CD14-positive monocyte (primary cell): ENCODE results near the gene WNT8B. TPM values are rescaled to one million over a fixed set of nuclear protein-coding genes. Genes with fewer than 3 reads are reported as not detected.

ENCODE experiments used
- DNase-seq, 3 donors: peaks; one replicate each; pipeline ENCODE4 v3.0.0-alpha.2; 2011 to 2022
- H2AFZ ChIP-seq: 2 replicates; pipeline ENCODE4 v1.6.0; 2012; ENCODE audit warnings: mild to moderate bottlenecking, low read depth, low read length, inconsistent platforms; ENCODE audit not compliant: insufficient read depth, poor library complexity, severe bottlenecking
- H3K27ac ChIP-seq, 2 donors: 1 replicate in 1 of 2; 2 replicates in 1 of 2; pipeline ENCODE4 v1.5.1; 2012 to 2013; ENCODE audit warnings: low read length in 2 of 2, control low read depth in 1 of 2, inconsistent platforms in 1 of 2, low read depth in 1 of 2, mild to moderate bottlenecking in 1 of 2
- H3K27me3 ChIP-seq, 2 donors: one replicate each; pipeline versions ENCODE4 v1.6.0 to v1.6.1; 2011 to 2013; ENCODE audit warnings: low read length in 2 of 2; ENCODE audit not compliant: control insufficient read depth in 2 of 2, insufficient read depth in 2 of 2
- H3K36me3 ChIP-seq, 2 donors: replicated peaks in 1 of 2; 1 replicate in 1 of 2; 2 replicates in 1 of 2; pipeline versions ENCODE4 v1.5.1 to v1.6.1; 2012 to 2013; ENCODE audit warnings: low read length in 2 of 2, control low read depth in 1 of 2, inconsistent platforms in 1 of 2, mild to moderate bottlenecking in 1 of 2; ENCODE audit not compliant: insufficient read depth in 2 of 2, control insufficient read depth in 1 of 2
- H3K4me1 ChIP-seq, 2 donors: 1 replicate in 1 of 2; 2 replicates in 1 of 2; pipeline versions ENCODE4 v1.5.1 to v1.6.1; 2012 to 2013; ENCODE audit warnings: low read length in 2 of 2, control low read depth in 1 of 2, inconsistent platforms in 1 of 2, mild to moderate bottlenecking in 1 of 2, moderate library complexity in 1 of 2; ENCODE audit not compliant: insufficient read depth in 2 of 2, control insufficient read depth in 1 of 2
- H3K4me2 ChIP-seq: replicated peaks from 2 replicates; pipeline ENCODE3; 2012; ENCODE audit warnings: low read length, moderate library complexity, mild to moderate bottlenecking; ENCODE audit not compliant: poor library complexity, severe bottlenecking; ENCODE audit errors: extremely low read depth
- H3K4me3 ChIP-seq, 3 experiments: fragments of 200-600 bp in 1 of 3; sonication (generic) in 1 of 3; replicated peaks in 1 of 3; 1 replicate in 2 of 3; 2 replicates in 1 of 3; pipeline ENCODE4 v1.5.1; 2011 to 2013; ENCODE audit warnings: low read length in 3 of 3, mild to moderate bottlenecking in 3 of 3, control low read depth in 2 of 3, low read depth in 2 of 3, inconsistent platforms in 1 of 3, moderate library complexity in 1 of 3
- H3K79me2 ChIP-seq: 2 replicates; pipeline ENCODE4 v1.6.0; 2012; ENCODE audit warnings: mild to moderate bottlenecking, control low read depth, inconsistent platforms, low read length, moderate library complexity; ENCODE audit not compliant: insufficient read depth
- H3K9ac ChIP-seq: 2 replicates; pipeline ENCODE4 v1.6.0; 2017; ENCODE audit warnings: low read length, mild to moderate bottlenecking; ENCODE audit not compliant: insufficient read depth, poor library complexity, severe bottlenecking
- H3K9me3 ChIP-seq, 2 donors: replicated peaks in 1 of 2; 1 replicate in 1 of 2; 2 replicates in 1 of 2; pipeline versions ENCODE4 v1.5.1 to v1.6.1; 2012 to 2013; ENCODE audit warnings: low read length in 2 of 2, control low read depth in 1 of 2; ENCODE audit not compliant: control insufficient read depth in 1 of 2, insufficient read depth in 1 of 2
- H4K20me1 ChIP-seq: 2 replicates; pipeline ENCODE4 v1.6.0; 2012; ENCODE audit warnings: mild to moderate bottlenecking, low read length, control low read depth, moderate library complexity; ENCODE audit not compliant: insufficient read depth
- H3K27ac Mint-ChIP-seq, 7 donors: one replicate each; pipeline ENCODE4 v1.8.0; 2020; ENCODE audit warnings: mild to moderate bottlenecking in 7 of 7, mixed read lengths in 7 of 7, moderate library complexity in 6 of 7, inconsistent platforms in 2 of 7
- H3K27me3 Mint-ChIP-seq, 3 donors: one replicate each; pipeline ENCODE4 v1.8.0; 2021 to 2022; ENCODE audit warnings: low read depth in 3 of 3, mild to moderate bottlenecking in 3 of 3, mixed read lengths in 3 of 3, moderate library complexity in 3 of 3, inconsistent platforms in 1 of 3
- H3K36me3 Mint-ChIP-seq, 2 donors: one replicate each; pipeline ENCODE4 v1.8.0; 2020; ENCODE audit warnings: mixed read lengths in 2 of 2, inconsistent platforms in 1 of 2, mild to moderate bottlenecking in 1 of 2
- H3K4me1 Mint-ChIP-seq: one replicate; pipeline ENCODE4 v1.8.0; 2020; ENCODE audit warnings: mild to moderate bottlenecking, mixed read lengths
- H3K4me3 Mint-ChIP-seq, 2 donors: one replicate each; pipeline ENCODE4 v1.8.0; 2020; ENCODE audit warnings: mild to moderate bottlenecking in 2 of 2, mixed read lengths in 2 of 2, moderate library complexity in 1 of 2
- H3K9me3 Mint-ChIP-seq, 7 donors: one replicate each; pipeline ENCODE4 v1.8.0; 2020 to 2022; ENCODE audit warnings: mixed read lengths in 7 of 7, mild to moderate bottlenecking in 6 of 7, moderate library complexity in 6 of 7, inconsistent platforms in 2 of 7
- WGBS: methylation state at CpG from one replicate; pipeline ENCODE4 v1.1.5; 2013; ENCODE audit warnings: missing lambda C conversion rate; ENCODE audit not compliant: insufficient coverage; 5-methylcytosine and 5-hydroxymethylcytosine counted together
- intact Hi-C, 2 donors: fragments of 100-400 bp; cut with micrococcal nuclease; formaldehyde crosslinking; loops; one replicate each; pipeline versions ENCODE4 v1.15.0 to v1.15.1; 2023
- polyA plus RNA-seq, 3 donors: library from polyadenylated mRNA; depleted of rRNA in 1 of 3; unstranded in 2 of 3; stranded (reverse) in 1 of 3; fragments of 300-500 nt in 2 of 3; fragments of >200 nt in 1 of 3; fragmentation: Illumina TruSeq in 2 of 3; gene quantifications; 1 replicate in 2 of 3; 2 replicates in 1 of 3; pipeline ENCODE4 v1.2.3, GENCODE V29; 2012 to 2021
- TF ChIP-seq, protein P1 (sequence below): fragments of 200-600 bp; IDR thresholded peaks from one replicate; pipeline ENCODE4 v1.8.0; 2022; ENCODE audit warnings: antibody characterized with exemption, mild to moderate bottlenecking

WNT8B gene
- polyA plus RNA-seq, 3 donors: not detected

GRCh38 chr10:100498059-100498458, 35.2 kb downstream of the WNT8B start:
- Histone ChIP-seq H4K20me1 (no peaks in the 10 kb centered on the region), H3K36me3 (peaks cover 49 to 76% of the 10 kb centered on the region in 2 donors), H3K4me2 (no peak overlapping the region), H3K79me2 (no peaks in the 10 kb centered on the region), H3K27me3 (no peaks in the 10 kb centered on the region), H3K27ac (no peak overlapping the region), H3K4me1 (peaks cover 0 to 5% of the 10 kb centered on the region in 2 donors), H3K9ac (no peak overlapping the region), H3K4me3 (no peak overlapping the region), H3K9me3 (no peaks in the 10 kb centered on the region), H2AFZ (no peak overlapping the region)
- no peak overlapping the region for H3K4me3 Mint-ChIP-seq
- TF ChIP-seq, protein P1, sequence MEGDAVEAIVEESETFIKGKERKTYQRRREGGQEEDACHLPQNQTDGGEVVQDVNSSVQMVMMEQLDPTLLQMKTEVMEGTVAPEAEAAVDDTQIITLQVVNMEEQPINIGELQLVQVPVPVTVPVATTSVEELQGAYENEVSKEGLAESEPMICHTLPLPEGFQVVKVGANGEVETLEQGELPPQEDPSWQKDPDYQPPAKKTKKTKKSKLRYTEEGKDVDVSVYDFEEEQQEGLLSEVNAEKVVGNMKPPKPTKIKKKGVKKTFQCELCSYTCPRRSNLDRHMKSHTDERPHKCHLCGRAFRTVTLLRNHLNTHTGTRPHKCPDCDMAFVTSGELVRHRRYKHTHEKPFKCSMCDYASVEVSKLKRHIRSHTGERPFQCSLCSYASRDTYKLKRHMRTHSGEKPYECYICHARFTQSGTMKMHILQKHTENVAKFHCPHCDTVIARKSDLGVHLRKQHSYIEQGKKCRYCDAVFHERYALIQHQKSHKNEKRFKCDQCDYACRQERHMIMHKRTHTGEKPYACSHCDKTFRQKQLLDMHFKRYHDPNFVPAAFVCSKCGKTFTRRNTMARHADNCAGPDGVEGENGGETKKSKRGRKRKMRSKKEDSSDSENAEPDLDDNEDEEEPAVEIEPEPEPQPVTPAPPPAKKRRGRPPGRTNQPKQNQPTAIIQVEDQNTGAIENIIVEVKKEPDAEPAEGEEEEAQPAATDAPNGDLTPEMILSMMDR: no peak
- peaks cover 0 to 2% (median 0%) of the 10 kb centered on the region in 7 donors for H3K9me3 Mint-ChIP-seq
- no peak overlapping the region for H3K27ac Mint-ChIP-seq
- DNase-seq: no peak
- H3K4me1 Mint-ChIP-seq: peaks cover 8% of the 10 kb centered on the region
- H3K36me3 Mint-ChIP-seq: peaks cover 69 to 73% of the 10 kb centered on the region in 2 donors
- H3K27me3 Mint-ChIP-seq: peaks cover 0 to 1% (median 0%) of the 10 kb centered on the region in 3 donors
- intact Hi-C loops: no loop called here
- WGBS: 98% methylated on average over 4 of the region's 4 CpGs

DNA sequence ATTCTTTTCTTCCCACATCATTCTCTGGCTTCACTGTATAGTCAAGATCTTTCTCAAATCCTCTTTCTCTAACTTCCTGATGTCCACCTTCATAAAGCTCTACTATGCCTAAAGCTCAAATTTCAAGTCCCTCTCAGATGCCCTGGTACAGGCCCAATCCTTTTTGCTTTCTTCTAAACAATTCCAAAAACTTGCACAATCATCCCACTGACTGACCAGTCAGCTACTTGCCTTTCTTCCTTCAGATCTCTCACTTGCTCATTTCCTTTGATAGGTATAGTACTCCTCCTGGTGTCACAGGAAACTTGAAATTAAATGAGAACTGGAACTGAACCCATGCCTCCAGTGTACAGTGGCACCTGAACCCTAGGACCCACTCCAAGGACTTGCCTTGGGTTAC, 38.6 kb downstream of the WNT8B start:
- H3K4me1 Mint-ChIP-seq: peaks cover 8% of the 10 kb centered on the region
- H3K9me3 Mint-ChIP-seq: peaks cover 0 to 2% (median 0%) of the 10 kb centered on the region in 7 donors
- H3K36me3 ChIP-seq: peaks cover 51 to 72% of the 10 kb centered on the region in 2 donors

More for the DNA sequence above, 38.6 kb downstream of the WNT8B start:
- TF ChIP-seq, protein P1: no peak
- intact Hi-C loops: no loop called here
- Mint-ChIP-seq H3K36me3 (peaks cover 65% of the 10 kb centered on the region in 2 donors), H3K4me3 (no peak overlapping the region), H3K27me3 (no peaks in the 10 kb centered on the region), H3K27ac (no peak overlapping the region)
- Histone ChIP-seq H3K9me3 (no peaks in the 10 kb centered on the region), H3K4me1 (peaks cover 0 to 5% of the 10 kb centered on the region in 2 donors), H3K9ac (no peak overlapping the region), H3K27ac (no peak overlapping the region), H4K20me1 (no peaks in the 10 kb centered on the region), H3K4me2 (no peak overlapping the region), H3K79me2 (no peaks in the 10 kb centered on the region), H3K27me3 (no peaks in the 10 kb centered on the region), H3K4me3 (no peak overlapping the region), H2AFZ (no peak overlapping the region)
- DNase-seq: no peak
